Hepatocyte (in vitro differentiated cells): ENCODE results near the gene MAST3.

ENCODE experiments used
- EZH2 ChIP-seq: fragments of 200-600 bp; sonication (generic); IDR thresholded peaks from 2 replicates; pipeline ENCODE4 v1.6.1; 2016; ENCODE audit warnings: antibody characterized with exemption, mild to moderate bottlenecking, borderline replicate concordance
- EZH2phosphoT487 ChIP-seq: fragments of 200-600 bp; sonication (generic); IDR thresholded peaks from one replicate; pipeline ENCODE4 v1.6.1; 2018; ENCODE audit warnings: antibody characterized with exemption, mild to moderate bottlenecking, low read depth, moderate library complexity; ENCODE audit not compliant: unreplicated experiment, severe bottlenecking
- TF ChIP-seq, protein P1 (sequence below): fragments of 200-600 bp; sonication (generic); IDR thresholded peaks from 2 replicates; pipeline ENCODE4 v1.5.1; 2016; ENCODE audit warnings: antibody characterized with exemption, mild to moderate bottlenecking; ENCODE audit not compliant: poor library complexity

GRCh38 chr19:18083929-18084684 lies 13.5 kb upstream of the MAST3 start:
- TF ChIP-seq, protein P1, sequence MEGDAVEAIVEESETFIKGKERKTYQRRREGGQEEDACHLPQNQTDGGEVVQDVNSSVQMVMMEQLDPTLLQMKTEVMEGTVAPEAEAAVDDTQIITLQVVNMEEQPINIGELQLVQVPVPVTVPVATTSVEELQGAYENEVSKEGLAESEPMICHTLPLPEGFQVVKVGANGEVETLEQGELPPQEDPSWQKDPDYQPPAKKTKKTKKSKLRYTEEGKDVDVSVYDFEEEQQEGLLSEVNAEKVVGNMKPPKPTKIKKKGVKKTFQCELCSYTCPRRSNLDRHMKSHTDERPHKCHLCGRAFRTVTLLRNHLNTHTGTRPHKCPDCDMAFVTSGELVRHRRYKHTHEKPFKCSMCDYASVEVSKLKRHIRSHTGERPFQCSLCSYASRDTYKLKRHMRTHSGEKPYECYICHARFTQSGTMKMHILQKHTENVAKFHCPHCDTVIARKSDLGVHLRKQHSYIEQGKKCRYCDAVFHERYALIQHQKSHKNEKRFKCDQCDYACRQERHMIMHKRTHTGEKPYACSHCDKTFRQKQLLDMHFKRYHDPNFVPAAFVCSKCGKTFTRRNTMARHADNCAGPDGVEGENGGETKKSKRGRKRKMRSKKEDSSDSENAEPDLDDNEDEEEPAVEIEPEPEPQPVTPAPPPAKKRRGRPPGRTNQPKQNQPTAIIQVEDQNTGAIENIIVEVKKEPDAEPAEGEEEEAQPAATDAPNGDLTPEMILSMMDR, result no peak
- TF ChIP-seq EZH2phosphoT487 (no peak), EZH2 (no peak)
